SK-N-SH treated with all-trans-retinoic acid at 6 μM for 48 hours (cell line): Measurements from ENCODE around the gene FGD3.

Experiments
- BACH2 ChIP-seq: fragments of 250-450 bp; sonication (Bioruptor Pico); IDR thresholded peaks from 2 replicates; pipeline ENCODE4 v1.9.0; 2021; ENCODE audit warnings: mild to moderate bottlenecking, borderline replicate concordance
- CSDC2 ChIP-seq: fragments of 250-450 bp; sonication (Bioruptor Pico); IDR thresholded peaks from 2 replicates; pipeline ENCODE4 v1.5.0; 2020; ENCODE audit warnings: mild to moderate bottlenecking, moderate library complexity
- OSR1 ChIP-seq: fragments of 250-450 bp; sonication (Bioruptor Pico); IDR thresholded peaks from 2 replicates; pipeline ENCODE4 v1.8.0; 2022; ENCODE audit warnings: moderate library complexity, mild to moderate bottlenecking, inconsistent platforms
- PPARA ChIP-seq: fragments of 250-450 bp; sonication (Bioruptor Pico); IDR thresholded peaks from 2 replicates; pipeline ENCODE4 v1.5.0; 2020; ENCODE audit warnings: mild to moderate bottlenecking, borderline replicate concordance
- RARB ChIP-seq: fragments of 250-450 bp; sonication (Bioruptor Pico); IDR thresholded peaks from 2 replicates; pipeline ENCODE4 v1.8.0; 2021; ENCODE audit warnings: mild to moderate bottlenecking, moderate library complexity
- TCF4 ChIP-seq: fragments of 250-450 bp; sonication (Bioruptor Pico); IDR thresholded peaks from 2 replicates; pipeline ENCODE4 v1.8.0; 2021; ENCODE audit warnings: mild to moderate bottlenecking, moderate library complexity, borderline replicate concordance
- TOX ChIP-seq: fragments of 250-450 bp; sonication (Bioruptor Pico); IDR thresholded peaks from 2 replicates; pipeline ENCODE4 v1.8.0; 2021; ENCODE audit warnings: mild to moderate bottlenecking, moderate library complexity, borderline replicate concordance
- ZFP30 ChIP-seq: fragments of 450-650 bp; formaldehyde crosslinking; IDR thresholded peaks from 2 replicates; pipeline ENCODE4 v1.5.0; 2022; ENCODE audit warnings: mild to moderate bottlenecking, moderate library complexity
- ZNF565 ChIP-seq: fragments of 450-650 bp; formaldehyde crosslinking; conservative IDR thresholded peaks from 2 replicates; pipeline ENCODE4 v1.5.0; 2020; ENCODE audit warnings: low read depth, mild to moderate bottlenecking, moderate library complexity
- ZNF70 ChIP-seq: fragments of 450-650 bp; formaldehyde crosslinking; IDR thresholded peaks from 2 replicates; pipeline ENCODE4 v1.5.0; 2020; ENCODE audit warnings: mild to moderate bottlenecking, moderate library complexity
- TF ChIP-seq, protein P1 (sequence below): fragments of 250-450 bp; sonication (Bioruptor Pico); IDR thresholded peaks from 2 replicates; pipeline ENCODE4 v1.5.0; 2020; ENCODE audit warnings: mild to moderate bottlenecking, moderate library complexity
- TF ChIP-seq, protein P2 (sequence below): fragments of 250-450 bp; sonication (Bioruptor Pico); IDR thresholded peaks from 2 replicates; pipeline ENCODE4 v1.8.0; 2020; ENCODE audit warnings: mild to moderate bottlenecking, moderate library complexity, borderline replicate concordance
- TF ChIP-seq, protein P3 (sequence below): fragments of 250-450 bp; sonication (Bioruptor Pico); IDR thresholded peaks from 2 replicates; pipeline ENCODE4 v1.5.1; 2021; ENCODE audit warnings: mild to moderate bottlenecking, moderate library complexity

DNA sequence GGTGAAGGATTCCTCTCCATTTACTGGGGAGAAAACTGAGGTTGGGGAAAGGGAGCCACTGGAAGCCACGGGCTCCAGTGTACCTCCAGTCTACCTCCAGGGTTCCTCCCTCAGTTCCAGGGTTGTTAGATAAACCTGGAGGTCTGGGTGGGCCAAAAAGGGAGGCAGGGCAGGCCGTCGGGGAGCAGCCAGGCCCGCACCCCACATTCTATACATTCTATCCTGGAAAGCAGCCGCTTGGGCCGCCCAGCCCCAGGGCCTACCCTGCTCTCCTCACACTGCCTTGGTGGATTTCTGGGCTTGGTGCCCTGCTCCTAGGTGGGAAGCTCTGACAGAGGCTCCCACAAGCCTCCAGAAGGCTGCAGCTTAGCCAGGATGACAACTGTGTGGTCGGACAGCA, 93.1 kb downstream of the FGD3 start:
- TF ChIP-seq CSDC2 (CRISPR knock-in tag) (no peak), TCF4 (CRISPR knock-in tag) (no peak), BACH2 (no peak), OSR1 (CRISPR knock-in tag) (no peak), ZFP30 (CRISPR knock-in tag) (no peak), ZNF565 (no peak), ZNF70 (no peak), RARB (CRISPR knock-in tag) (no peak), PPARA (CRISPR knock-in tag) (no peak), TOX (CRISPR knock-in tag) (no peak)
- TF ChIP-seq, protein P1, sequence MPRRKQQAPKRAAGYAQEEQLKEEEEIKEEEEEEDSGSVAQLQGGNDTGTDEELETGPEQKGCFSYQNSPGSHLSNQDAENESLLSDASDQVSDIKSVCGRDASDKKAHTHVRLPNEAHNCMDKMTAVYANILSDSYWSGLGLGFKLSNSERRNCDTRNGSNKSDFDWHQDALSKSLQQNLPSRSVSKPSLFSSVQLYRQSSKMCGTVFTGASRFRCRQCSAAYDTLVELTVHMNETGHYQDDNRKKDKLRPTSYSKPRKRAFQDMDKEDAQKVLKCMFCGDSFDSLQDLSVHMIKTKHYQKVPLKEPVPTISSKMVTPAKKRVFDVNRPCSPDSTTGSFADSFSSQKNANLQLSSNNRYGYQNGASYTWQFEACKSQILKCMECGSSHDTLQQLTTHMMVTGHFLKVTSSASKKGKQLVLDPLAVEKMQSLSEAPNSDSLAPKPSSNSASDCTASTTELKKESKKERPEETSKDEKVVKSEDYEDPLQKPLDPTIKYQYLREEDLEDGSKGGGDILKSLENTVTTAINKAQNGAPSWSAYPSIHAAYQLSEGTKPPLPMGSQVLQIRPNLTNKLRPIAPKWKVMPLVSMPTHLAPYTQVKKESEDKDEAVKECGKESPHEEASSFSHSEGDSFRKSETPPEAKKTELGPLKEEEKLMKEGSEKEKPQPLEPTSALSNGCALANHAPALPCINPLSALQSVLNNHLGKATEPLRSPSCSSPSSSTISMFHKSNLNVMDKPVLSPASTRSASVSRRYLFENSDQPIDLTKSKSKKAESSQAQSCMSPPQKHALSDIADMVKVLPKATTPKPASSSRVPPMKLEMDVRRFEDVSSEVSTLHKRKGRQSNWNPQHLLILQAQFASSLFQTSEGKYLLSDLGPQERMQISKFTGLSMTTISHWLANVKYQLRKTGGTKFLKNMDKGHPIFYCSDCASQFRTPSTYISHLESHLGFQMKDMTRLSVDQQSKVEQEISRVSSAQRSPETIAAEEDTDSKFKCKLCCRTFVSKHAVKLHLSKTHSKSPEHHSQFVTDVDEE (CRISPR knock-in tag): no peak
- TF ChIP-seq, protein P2, sequence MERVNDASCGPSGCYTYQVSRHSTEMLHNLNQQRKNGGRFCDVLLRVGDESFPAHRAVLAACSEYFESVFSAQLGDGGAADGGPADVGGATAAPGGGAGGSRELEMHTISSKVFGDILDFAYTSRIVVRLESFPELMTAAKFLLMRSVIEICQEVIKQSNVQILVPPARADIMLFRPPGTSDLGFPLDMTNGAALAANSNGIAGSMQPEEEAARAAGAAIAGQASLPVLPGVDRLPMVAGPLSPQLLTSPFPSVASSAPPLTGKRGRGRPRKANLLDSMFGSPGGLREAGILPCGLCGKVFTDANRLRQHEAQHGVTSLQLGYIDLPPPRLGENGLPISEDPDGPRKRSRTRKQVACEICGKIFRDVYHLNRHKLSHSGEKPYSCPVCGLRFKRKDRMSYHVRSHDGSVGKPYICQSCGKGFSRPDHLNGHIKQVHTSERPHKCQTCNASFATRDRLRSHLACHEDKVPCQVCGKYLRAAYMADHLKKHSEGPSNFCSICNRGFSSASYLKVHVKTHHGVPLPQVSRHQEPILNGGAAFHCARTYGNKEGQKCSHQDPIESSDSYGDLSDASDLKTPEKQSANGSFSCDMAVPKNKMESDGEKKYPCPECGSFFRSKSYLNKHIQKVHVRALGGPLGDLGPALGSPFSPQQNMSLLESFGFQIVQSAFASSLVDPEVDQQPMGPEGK (CRISPR knock-in tag): no peak
- TF ChIP-seq, protein P3, sequence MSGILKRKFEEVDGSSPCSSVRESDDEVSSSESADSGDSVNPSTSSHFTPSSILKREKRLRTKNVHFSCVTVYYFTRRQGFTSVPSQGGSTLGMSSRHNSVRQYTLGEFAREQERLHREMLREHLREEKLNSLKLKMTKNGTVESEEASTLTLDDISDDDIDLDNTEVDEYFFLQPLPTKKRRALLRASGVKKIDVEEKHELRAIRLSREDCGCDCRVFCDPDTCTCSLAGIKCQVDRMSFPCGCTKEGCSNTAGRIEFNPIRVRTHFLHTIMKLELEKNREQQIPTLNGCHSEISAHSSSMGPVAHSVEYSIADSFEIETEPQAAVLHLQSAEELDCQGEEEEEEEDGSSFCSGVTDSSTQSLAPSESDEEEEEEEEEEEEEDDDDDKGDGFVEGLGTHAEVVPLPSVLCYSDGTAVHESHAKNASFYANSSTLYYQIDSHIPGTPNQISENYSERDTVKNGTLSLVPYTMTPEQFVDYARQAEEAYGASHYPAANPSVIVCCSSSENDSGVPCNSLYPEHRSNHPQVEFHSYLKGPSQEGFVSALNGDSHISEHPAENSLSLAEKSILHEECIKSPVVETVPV (CRISPR knock-in tag): no peak
